Stimulated activated CD4-positive, alpha-beta T cell treated with anti-CD3 and anti-CD28 coated beads, Interleukin-12 subunit alpha, Interleukin-12 subunit beta, amount 100 ng/mL, for 24 hours (primary cell): ENCODE results near the gene ZMIZ2.
"Not testable (repeated sequence)": the region's sequence is repeated elsewhere in the genome, so short reads cannot be mapped to it uniquely, and the experiment has no call there.

ENCODE experiments used
- DNase-seq, 2 experiments: peaks; one replicate each; pipeline ENCODE4 v3.0.0-alpha.2; 2020; ENCODE audit warnings: low read depth in 2 of 2

ZMIZ2 gene

DNA sequence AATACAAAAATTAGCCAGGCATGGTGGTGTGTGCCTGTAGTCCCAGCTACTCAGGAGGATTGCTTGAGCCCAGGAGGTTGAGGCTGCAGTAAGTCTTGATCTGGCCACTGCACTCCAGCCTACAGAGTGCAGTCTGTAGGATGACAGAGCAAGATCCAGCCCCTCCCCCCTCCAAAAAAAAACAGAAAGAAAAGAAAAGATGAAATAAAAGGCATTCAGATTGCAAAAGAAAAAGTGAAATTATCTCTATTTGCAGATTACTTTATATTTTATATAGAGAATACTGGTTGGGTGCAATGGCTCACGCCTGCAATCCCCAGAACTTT, 20.7 kb upstream of the ZMIZ2 start:
- DNase-seq, result no peak

DNA sequence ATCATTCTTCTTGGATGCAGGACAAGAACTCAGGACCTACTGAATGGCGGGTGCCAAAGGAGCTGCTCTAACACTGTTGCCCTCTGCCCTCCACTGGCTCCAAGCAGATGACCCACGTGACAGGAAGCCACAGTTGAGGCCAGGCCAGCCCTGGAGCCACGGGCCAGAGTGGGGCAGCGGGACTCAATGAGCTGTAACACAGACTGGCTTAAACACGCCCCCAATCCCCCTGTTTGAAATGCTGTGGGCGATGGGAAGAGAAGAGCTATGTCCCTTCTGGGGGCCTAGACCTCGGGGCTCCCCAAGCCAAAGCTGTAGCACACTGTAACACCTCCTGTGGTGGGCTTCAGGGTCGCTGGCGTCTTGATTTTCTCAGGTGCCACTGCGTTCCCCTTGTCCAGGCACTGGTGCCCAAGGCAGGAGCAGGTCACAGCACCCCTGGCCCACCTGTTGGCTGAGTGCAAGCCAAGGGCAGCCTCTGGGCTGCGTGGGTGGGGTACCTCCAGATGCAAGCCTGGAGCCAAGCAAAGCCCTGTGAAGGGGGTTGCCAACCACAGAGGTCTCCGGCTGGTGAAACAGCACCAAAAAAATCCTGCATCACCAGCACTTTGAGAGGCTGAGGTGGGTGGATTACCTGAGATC, 18.6 kb upstream of the ZMIZ2 start:
- no peak for DNase-seq

DNA sequence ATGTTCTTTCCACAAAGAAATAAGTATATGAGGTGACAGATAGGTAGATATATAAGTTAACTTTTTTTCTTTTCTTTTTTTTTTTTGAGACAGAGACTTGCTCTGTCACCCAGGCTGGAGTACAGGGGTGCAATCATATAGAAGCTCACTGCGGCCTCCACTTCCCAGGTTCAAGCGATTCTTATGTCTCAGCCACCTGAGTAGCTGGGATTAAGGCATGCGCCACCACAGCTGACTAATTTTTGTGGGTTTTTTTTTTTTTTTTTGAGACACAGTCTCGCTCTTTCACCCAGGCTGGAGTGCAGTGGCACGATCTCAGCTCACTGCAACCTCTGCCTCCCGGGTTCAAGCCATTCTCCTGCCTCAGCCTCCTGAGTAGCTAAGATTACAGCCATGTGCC, 15.7 kb upstream of the ZMIZ2 start:
- not testable (repeated sequence) for DNase-seq

DNA sequence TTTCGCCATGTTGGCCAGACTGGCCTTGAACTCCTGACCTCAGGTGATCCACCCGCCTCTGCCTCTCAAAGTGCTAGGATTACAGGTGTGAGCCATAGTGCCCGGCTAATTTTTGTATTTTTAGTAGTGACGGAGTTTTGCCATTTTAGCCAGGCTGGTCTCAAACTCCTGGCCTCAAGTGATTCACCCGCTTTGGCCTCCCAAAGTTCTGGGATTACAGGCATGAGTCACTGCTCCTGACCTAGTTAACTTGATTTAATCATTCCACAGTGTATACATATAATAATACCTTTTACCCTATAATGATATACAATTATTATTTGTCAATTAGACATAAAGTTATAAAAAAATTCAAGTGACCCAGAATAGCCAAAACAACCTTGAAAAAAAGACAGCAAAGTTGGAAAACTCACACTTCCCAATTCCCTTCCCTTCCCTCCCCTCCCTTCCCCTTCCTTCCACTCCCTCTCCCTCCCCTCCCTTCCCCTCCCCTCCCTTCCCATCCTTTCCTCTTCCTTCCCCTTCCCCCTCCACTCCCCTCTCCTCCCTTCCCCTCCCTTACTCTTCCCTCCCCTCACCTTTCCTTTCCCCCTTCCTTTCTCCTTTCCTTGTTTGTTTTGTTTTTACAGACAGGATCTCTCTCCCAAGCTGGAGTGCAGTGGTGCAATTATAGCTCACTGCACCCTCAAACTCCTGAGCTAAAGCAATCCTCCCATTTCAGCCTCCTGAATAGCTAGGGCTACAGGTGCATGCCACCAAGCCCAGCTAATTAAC, 14.8 kb upstream of the ZMIZ2 start:
- DNase-seq, result no peak

DNA sequence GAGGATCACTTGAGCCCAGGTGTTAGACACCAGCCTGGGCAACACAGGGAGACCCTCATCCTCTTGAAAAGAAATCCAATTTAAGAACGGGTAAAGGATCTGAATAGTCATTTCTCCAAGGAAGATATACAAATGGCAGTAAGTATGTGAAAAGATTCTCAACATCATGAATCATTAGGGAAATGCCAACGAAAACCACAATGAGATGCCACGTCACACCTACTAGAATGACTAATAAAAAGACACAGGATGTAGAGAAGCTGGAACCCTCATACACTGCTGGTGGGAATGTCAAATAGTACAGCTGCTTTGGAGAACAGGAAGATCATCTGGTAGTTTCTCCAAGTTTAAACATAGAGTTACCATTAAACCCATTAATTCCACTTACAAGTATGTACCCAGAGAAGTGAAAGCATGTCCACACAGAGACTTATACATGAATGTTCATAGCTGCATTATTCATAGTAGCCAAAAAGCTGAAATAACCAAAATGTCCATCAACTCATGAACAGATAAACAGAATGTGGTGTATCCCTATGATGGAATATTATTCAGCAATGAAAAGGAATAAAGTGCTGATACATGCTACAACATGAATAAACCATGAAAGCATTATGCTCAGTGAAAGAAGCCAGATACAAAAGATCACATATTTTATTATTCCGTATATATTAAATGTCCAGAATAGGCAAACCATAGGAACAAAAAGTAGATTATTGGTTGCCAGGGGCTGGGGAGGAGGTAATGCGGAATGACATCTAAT, 13.1 kb upstream of the ZMIZ2 start:
- DNase-seq, result peak in 1 of 2 experiments; percentile 19

DNA sequence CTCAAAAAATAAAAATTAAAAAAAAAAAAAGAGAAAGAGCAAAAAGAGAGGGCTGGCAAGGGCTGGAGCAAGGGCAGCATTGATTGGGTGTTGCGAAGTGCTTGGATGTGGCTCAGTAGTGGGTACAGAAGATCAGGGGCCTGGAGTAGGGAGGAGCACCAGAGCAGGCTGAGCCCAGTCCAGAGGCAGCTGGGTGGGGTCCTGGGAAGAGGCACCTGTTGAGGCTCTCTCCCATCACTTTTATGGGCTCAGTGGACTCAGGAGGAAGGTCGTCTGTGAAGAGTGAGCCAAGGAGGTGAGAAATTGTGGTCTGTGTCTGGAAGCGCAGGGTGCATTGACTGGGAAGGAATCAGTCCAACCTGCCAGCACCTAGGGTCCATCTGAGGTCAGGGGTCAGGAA, 11.8 kb upstream of the ZMIZ2 start:
- DNase-seq, result no peak

DNA sequence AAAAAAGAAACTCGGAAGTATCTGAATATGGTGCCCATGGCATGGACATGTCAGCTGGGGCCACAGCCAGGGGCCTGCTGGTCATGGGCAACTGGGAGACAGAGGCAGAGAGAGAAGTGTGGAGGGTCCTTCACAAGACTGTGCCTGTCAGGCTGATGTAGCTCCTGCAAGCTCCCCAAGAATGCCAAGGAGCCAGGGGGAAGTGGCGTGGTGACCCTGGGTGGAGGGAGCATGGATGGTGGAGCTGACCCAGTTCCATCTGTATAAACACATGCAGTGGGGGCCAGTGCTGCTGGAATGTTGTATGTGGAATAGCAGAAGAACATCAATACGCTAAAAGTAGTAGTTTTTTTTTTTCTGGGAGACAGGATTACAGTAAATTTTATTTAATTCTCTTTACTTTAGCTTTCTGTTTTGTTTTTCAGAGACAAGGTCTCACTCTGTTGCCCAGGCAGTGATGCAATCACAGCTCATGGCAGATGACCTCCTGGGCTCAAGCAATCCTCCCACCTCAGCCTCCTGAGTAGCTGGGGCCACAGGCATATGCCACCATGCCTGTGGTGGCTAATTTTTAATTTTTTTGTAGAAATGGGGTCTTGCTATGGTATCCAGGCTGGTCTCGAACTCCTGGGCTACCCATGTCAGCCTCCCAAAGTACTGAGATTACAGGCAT, 10.5 kb upstream of the ZMIZ2 start:
- DNase-seq, result no peak

DNA sequence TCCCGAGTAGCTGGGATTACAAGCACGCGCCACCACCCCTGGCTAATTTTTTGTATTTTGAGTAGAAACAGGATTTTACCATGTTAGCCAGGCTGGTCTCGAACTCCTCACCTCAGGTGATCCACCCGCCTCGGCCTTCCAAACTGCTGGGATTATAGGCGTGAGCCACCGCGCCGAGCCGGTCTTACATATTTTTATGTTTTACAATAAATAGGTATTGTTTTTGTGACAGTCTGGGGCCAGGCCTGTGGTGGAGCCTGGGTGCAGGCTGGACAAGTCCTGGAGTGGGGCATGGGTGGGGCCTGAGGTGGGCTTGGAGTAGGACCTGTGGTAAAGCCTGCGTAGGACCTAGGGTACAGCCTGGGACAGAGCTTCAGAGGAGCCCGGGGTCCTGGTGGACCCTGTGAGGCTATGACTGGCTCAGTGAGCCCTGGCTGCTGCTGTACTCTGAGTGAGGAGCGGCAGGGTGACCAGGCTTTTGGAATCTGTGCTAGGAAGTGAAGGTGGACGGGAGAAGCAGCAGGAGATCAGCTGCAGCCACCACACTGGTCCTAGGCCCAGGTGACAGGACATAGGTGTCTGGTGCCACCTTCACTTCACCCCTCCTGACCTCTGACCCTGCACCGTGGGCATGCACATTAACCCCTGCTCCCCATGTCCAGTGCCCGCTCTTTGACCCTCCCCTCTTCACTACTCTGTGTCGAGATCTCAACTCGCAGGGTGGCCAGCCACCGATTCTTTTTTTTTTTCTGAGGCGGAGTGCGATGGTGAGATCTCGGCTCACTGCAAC, 9.6 kb upstream of the ZMIZ2 start:
- DNase-seq, result no peak

DNA sequence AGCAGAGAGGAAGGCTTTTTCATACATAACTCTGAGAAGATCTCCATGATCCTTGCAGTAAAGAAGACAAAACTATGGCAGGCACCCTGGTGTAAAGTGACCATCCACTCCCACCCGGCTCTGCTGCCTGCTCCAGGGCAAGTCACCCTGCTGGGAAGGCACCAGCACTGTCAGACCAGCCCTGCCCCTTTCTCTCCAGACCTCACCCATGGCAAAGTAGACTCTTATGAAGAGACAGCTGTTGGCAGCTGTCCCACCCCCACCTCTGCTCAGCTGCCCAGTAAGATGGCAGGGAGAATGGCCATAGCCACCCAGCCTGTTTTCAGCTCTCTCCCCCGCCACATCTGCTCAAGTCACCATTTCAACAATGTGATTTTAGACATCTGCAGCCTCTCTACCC, 8.6 kb upstream of the ZMIZ2 start:
- DNase-seq, result no peak

DNA sequence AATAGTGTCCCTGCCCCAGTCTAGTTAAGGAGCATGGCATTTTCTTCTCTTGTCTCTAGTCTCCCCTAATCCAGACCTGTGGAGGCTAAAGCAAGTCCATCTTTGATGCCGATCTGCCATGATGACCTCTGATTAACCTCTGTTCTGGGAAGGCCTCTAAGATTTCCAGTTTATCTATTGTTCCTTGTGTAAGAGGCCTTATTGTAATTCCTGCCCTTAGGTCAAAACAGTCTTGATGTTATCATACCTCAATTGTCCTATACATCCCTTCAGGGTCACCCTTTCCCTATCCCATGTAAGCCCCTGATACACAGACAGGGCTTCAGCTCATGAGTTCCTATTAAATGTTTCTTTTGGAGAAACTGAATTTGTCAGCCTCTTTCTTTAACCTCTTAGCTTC, 4.9 kb upstream of the ZMIZ2 start:
- no peak for DNase-seq

DNA sequence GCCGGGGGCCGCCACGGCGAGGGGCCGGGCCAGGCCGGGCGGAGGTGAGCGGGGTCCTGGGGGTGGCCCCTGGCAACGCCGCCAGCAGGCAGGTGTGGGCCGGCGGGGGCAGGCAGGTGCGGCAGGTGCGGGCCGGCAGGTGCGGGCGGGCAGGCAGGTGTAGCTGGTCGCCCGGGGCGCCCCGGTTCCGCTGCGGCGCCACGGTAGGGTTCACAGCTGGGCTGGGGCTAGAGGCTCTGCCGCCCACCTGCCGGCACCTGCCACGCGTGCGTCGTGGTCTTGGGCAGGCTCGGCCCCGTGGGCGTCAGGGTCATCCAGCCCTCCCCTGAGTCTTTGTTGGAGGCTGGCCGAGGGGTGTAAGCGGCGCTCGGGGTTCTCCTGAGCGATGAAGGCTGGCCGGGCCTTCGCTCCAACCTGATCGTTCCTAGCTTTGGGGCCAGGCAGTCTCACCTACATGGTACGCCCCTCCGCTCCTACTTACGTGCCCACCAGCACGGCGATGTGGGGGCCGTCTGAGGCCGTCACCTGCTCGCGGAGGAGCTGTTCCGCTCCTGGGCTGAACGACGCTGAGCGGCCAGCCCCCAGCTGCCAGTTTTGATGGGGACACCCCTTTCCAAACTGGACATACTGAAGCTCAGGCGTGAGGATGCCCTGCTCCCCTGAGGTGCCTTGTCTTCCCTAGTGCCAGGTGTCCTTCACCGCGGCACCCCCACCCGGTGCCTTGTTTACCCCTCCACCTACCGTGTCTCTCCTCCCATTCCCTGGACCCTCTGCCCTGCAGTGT, 493 bp downstream of the ZMIZ2 start:
- DNase-seq, result no peak

DNA sequence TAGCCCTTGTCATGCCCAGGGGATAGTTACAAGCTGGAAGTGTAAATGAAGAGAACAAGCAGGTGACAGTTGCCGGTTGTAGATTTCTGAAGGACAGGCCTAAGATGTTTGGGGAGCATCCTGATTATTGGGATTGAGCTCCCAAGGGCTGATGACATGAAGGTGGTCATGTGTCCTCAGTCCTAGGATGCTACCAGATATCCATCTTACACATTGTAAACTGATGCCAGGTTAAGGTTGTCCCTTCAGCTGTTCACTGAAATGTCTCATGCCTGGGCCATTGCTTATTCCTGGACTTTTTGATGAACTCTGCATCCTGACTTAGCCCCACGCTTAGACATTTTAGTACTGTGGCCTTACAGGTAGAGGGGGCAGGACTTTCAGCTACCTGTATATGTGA, 1.3 kb downstream of the ZMIZ2 start:
- no peak for DNase-seq

DNA sequence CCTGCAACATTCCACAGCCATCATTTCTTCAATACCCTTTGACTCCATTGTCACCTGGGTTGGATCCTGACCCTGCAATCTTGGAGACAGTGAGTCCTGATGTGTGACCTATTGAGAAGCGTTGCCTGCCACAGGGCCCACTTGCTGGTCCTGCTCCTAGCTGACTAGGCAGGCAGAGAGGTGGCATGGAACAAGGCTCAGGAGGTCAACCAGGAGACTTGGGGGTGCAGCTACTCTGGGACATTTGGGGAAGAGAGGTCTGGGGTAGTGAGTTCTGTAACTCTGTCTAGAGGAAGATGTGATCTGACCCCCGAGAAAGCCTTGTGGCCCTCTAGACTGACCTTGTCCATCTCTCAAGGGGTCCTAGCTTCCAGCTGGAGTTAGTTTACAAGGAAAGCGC, 1.8 kb downstream of the ZMIZ2 start:
- DNase-seq, result no peak

DNA sequence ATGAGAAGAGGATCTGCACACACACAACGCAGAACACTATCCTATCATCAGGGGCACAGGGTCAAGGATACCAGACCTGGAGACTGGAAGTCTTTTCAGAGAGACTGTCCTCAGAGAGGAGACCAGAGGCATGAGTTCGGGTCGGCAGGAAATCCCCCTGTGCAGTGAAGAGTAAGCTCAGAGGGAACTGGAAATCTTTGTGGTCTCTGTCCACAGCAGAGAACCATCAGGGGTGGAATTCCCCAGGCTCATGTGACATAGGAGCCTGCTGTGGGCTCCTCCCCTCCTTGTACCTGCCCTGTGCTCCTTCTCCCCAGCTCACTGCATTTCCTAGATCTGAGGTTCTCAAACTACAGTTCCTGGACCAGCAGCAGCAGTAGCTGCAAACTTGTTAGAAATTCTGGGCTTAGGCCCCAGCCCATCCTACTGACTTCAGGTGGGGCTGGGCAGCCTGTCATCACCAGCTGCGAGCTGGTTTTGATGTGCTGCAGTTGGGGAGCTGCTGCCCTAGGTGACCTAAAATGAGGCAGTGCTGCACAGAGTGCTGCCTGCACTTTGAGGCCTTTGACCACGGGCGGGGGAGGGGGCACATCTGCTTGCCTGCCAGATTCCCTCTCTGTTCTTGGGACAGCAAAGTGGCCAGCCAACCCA, 2.4 kb downstream of the ZMIZ2 start:
- peak in 1 of 2 experiments; percentile 36 for DNase-seq

DNA sequence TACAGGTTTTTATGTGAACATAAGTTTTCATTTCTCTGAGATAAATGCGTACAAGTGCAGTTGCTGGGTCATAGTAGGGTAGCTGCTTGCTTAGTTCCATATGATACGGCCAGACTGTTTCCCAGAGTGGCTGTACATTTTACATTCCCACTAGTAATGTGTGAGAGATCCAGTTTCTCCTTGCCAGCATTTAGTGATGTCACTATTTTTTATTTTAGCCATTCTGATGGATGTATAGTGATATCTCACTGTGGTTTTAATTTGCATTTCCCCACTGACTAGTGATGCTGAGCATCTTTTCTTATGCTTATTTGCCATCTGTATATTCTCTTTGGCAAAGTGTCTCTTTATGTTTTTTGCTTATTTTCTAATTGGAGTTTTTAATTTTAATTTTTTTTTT, 4.2 kb downstream of the ZMIZ2 start:
- DNase-seq, result no peak

DNA sequence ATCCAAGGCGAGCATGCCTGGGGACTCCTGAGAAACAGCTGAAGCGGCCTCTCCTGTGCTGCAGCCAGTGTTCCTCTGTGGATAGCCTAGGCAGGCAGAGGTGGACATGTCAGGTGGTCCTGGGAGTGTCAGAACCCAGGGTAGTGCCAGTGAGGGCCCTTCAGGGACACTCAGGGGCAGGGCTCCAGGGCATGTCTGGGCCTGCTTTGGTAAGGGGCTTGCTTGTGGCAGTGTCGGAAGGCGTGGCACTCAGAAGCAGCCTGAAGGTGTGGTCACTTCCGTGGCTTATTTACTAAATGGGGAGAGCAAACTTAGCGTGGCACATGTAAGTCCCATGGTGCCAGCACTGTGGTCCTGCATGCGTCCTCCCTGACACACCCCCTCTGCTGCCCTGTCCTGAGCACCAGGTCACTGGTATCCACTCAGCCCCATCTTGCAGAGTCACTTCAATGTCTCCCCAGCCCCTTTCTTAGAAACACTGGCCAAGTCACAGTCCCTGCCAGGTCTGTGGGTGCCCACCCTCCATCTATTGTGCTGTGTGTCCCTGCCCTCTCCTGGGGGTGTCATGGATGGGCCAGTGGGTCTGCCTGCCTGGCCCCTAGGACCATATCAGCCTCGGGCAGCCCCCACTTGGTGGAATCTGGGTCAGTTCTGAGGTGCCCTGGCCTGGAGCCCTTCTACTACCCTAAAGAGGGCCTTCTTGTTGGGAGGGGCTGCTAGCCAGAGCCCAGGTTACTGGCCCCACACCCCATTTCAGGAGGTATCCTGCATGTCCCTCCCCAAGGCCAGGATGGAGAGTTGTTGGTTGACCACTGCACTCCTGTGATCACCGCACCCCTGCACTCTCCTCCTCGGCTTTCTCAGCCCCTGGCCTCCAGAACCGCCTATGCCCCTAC, 6.4 kb downstream of the ZMIZ2 start:
- DNase-seq, result no peak

DNA sequence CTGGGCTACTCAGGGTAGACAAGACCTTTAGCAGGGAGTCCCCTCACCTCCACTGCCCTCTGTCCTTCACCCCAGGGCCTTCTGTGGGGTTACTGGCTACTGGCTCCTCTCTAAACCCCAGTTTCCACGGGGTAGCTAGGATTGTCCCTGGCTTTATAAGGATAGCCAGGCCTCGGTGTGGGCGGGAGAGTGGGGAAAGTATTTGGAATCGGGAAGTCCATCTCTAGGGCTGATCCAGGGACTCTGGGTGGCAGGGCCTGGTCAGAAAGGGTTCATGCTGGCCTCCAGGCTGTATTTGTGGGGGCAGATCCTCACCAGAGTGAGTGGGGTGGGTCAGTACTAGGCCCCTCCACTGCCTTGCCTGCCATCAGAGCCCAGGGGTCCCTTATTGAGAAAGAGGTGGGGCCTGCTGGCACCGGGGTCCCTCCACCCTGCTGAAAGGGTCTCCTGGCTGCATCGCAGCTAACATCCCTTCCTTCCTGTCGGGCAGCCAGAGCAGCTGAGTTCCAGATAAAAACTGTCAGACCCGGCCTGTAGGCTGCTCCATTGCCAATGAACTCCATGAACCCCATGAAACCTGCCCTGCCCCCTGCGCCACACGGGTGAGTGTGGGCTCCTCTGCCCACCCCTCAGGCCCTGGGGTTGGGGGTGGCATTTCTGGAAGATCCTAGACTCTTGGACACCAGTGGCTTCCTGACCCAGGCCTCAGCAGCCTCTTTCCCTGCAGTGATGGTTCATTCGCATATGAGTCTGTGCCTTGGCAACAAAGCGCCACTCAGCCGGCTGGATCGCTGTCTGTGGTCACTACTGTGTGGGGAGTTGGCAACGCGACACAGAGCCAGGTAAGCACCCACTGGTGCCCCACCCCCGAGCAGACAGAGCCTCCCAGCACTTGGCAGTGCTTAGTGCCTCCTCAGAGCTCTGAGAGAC, 7.3 kb downstream of the ZMIZ2 start:
- no peak for DNase-seq

DNA sequence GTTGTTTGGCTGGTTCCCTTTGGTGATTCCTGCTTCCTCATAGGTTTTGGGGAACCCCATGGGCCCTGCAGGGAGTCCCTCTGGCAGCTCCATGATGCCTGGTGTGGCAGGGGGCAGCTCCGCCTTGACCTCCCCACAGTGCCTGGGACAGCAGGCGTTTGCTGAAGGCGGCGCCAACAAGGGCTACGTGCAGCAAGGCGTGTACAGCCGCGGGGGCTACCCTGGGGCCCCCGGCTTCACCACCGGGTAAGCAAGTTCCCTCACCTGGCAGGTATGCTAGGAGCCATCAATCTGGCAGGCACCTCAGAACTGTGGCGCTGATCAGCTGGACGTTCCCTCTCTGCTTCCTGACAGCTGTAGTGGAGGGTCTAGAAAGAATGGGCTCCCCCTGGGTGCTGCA, 8.3 kb downstream of the ZMIZ2 start:
- no peak for DNase-seq
